IMR-90 (cell line): ENCODE measurements around the gene DYNAP. TPM values are rescaled to one million over a fixed set of nuclear protein-coding genes. Genes with fewer than 3 reads are reported as not detected.

Experiments
- ATAC-seq: fragments of 200-7000 bp; cut with Tn5 transposase; 2 replicates; pipeline ENCODE4 v1.9.1; 2020; ENCODE audit warnings: low read depth, mild to moderate bottlenecking, moderate library complexity
- BruUV-seq: library from RNA; stranded (reverse); fragments of 400-500 nt; replicated peaks from 2 replicates; lab custom pipeline; 2021; lab: Mats Ljungman, UMichigan
- CTCF ChIA-PET: fragments of 300-600 bp; formaldehyde crosslinking; extraction: SDS; loops from one replicate; lab custom pipeline; 2021; ENCODE audit warnings: antibody characterized with exemption; lab: Yijun Ruan, JAX
- POLR2A ChIA-PET: fragments of 300-600 bp; sonication (Branson Sonifier 250); formaldehyde crosslinking; loops from one replicate; lab custom pipeline; 2022; ENCODE audit warnings: antibody characterized with exemption; ENCODE audit not compliant: unreplicated experiment; lab: Charles Lee
- DNase-seq: peaks from one replicate; pipeline ENCODE4 v3.0.0; 2013
- H2AFZ ChIP-seq: replicated peaks from 2 replicates; pipeline ENCODE3; 2013; ENCODE audit warnings: low read length, mild to moderate bottlenecking; ENCODE audit not compliant: poor library complexity
- H2AK5ac ChIP-seq: 2 replicates; pipeline ENCODE4 v1.6.1; 2013; ENCODE audit warnings: low read depth, low read length, inconsistent platforms
- H2AK9ac ChIP-seq: replicated peaks from 2 replicates; pipeline ENCODE3; 2013; ENCODE audit warnings: mild to moderate bottlenecking, low read depth, low read length, moderate library complexity; ENCODE audit not compliant: poor library complexity
- H2BK120ac ChIP-seq: 2 replicates; pipeline ENCODE4 v1.6.1; 2013; ENCODE audit warnings: low read depth, low read length, inconsistent platforms
- H2BK15ac ChIP-seq: 3 replicates; pipeline ENCODE4 v1.6.1; 2013; ENCODE audit warnings: low read depth, low read length, inconsistent platforms
- H2BK20ac ChIP-seq: 2 replicates; pipeline ENCODE4 v1.6.1; 2013; ENCODE audit warnings: low read depth, mild to moderate bottlenecking, inconsistent platforms, low read length, moderate library complexity
- H2BK5ac ChIP-seq: 2 replicates; pipeline ENCODE4 v1.6.1; 2013; ENCODE audit warnings: mild to moderate bottlenecking, low read depth, low read length, inconsistent platforms; ENCODE audit not compliant: poor library complexity, severe bottlenecking
- H3K14ac ChIP-seq: replicated peaks from 2 replicates; pipeline ENCODE4 v1.6.1; 2013; ENCODE audit warnings: low read depth, low read length, inconsistent platforms
- H3K18ac ChIP-seq: 2 replicates; pipeline ENCODE4 v1.6.1; 2013; ENCODE audit warnings: low read depth, low read length, control low read depth
- H3K23ac ChIP-seq: 2 replicates; pipeline ENCODE4 v1.6.1; 2013; ENCODE audit warnings: low read depth, low read length, inconsistent platforms
- H3K27ac ChIP-seq: 2 replicates; pipeline ENCODE4 v1.5.1; 2013; ENCODE audit warnings: mild to moderate bottlenecking, control low read depth, low read length; ENCODE audit not compliant: insufficient read depth
- H3K27me3 ChIP-seq: 2 replicates; pipeline ENCODE4 v1.6.1; 2013; ENCODE audit warnings: low read length; ENCODE audit not compliant: control insufficient read depth, insufficient read depth
- H3K36me3 ChIP-seq: 2 replicates; pipeline ENCODE4 v1.6.1; 2013; ENCODE audit warnings: low read length, mixed read lengths; ENCODE audit not compliant: control insufficient read depth, insufficient read depth
- H3K4ac ChIP-seq: 2 replicates; pipeline ENCODE4 v1.6.1; 2013; ENCODE audit warnings: low read depth, low read length, inconsistent platforms
- H3K4me1 ChIP-seq: 2 replicates; pipeline ENCODE4 v1.6.1; 2013; ENCODE audit warnings: low read length, mixed read lengths; ENCODE audit not compliant: control insufficient read depth, insufficient read depth
- H3K4me2 ChIP-seq: 2 replicates; pipeline ENCODE4 v1.6.1; 2013; ENCODE audit warnings: low read depth, mild to moderate bottlenecking, control low read depth, low read length, moderate library complexity
- H3K4me3 ChIP-seq: 2 replicates; pipeline ENCODE4 v1.5.1; 2013; ENCODE audit warnings: low read depth, mild to moderate bottlenecking, control low read depth, low read length, moderate library complexity; ENCODE audit not compliant: insufficient read depth
- H3K56ac ChIP-seq: 2 replicates; pipeline ENCODE4 v1.6.1; 2013; ENCODE audit warnings: low read length, inconsistent platforms; ENCODE audit not compliant: insufficient read depth; ENCODE audit errors: extremely low read depth
- H3K79me1 ChIP-seq, 2 experiments: 2 replicates each; pipeline ENCODE4 v1.6.1; 2013; ENCODE audit warnings: low read length in 2 of 2, inconsistent platforms in 1 of 2, low read depth in 1 of 2
- H3K9ac ChIP-seq: 2 replicates; pipeline ENCODE4 v1.6.1; 2013; ENCODE audit warnings: low read depth, low read length, control low read depth
- H3K9me1 ChIP-seq: 2 replicates; pipeline ENCODE4 v1.6.1; 2013; ENCODE audit warnings: low read length, inconsistent platforms; ENCODE audit not compliant: insufficient read depth
- H3K9me3 ChIP-seq: 2 replicates; pipeline ENCODE4 v1.6.1; 2013; ENCODE audit warnings: low read length; ENCODE audit not compliant: control insufficient read depth, insufficient read depth
- H4K20me1 ChIP-seq: 2 replicates; pipeline ENCODE4 v1.6.1; 2013; ENCODE audit warnings: low read length, inconsistent platforms; ENCODE audit not compliant: insufficient read depth
- H4K5ac ChIP-seq: 2 replicates; pipeline ENCODE4 v1.6.1; 2013; ENCODE audit warnings: mild to moderate bottlenecking, low read depth, low read length, control low read depth
- H4K8ac ChIP-seq, 2 experiments: 2 replicates each; pipeline ENCODE4 v1.6.1; 2013; ENCODE audit warnings: low read depth in 2 of 2, low read length in 2 of 2, control low read depth in 1 of 2, inconsistent platforms in 1 of 2
- H4K91ac ChIP-seq: 2 replicates; pipeline ENCODE4 v1.6.1; 2013; ENCODE audit warnings: low read depth, low read length, inconsistent platforms; ENCODE audit not compliant: insufficient read depth
- BHLHE40 ChIP-seq: fragments of 150-350 bp; IDR thresholded peaks from 2 replicates; pipeline ENCODE4 v1.6.1; 2016; ENCODE audit warnings: mild to moderate bottlenecking, low read depth, low read length
- CEBPB ChIP-seq: IDR thresholded peaks from 2 replicates; pipeline ENCODE4 v1.6.1; 2012; ENCODE audit warnings: low read depth, low read length, improper control_type of control experiment
- CHD1 ChIP-seq: IDR thresholded peaks from 2 replicates; pipeline ENCODE4 v1.6.1; 2012; ENCODE audit warnings: low read depth, low read length, improper control_type of control experiment
- ELK1 ChIP-seq: fragments of 150-350 bp; IDR thresholded peaks from 2 replicates; pipeline ENCODE4 v1.6.1; 2016; ENCODE audit warnings: low read depth, mild to moderate bottlenecking, low read length, moderate library complexity, borderline replicate concordance
- FOS ChIP-seq: fragments of 150-350 bp; IDR thresholded peaks from 2 replicates; pipeline ENCODE4 v1.6.1; 2016; ENCODE audit warnings: low read depth, low read length
- MAFK ChIP-seq: IDR thresholded peaks from 2 replicates; pipeline ENCODE4 v1.6.1; 2012; ENCODE audit warnings: low read depth, low read length, improper control_type of control experiment
- MAZ ChIP-seq: IDR thresholded peaks from 2 replicates; pipeline ENCODE4 v1.6.1; 2012; ENCODE audit warnings: low read depth, mild to moderate bottlenecking, low read length, improper control_type of control experiment, moderate library complexity, borderline replicate concordance
- MXI1 ChIP-seq: IDR thresholded peaks from 2 replicates; pipeline ENCODE4 v1.6.1; 2012; ENCODE audit warnings: low read depth, mild to moderate bottlenecking, low read length, moderate library complexity, borderline replicate concordance
- NFE2L2 ChIP-seq: fragments of 150-350 bp; IDR thresholded peaks from 2 replicates; pipeline ENCODE4 v1.6.1; 2016; ENCODE audit warnings: low read depth, mild to moderate bottlenecking, low read length
- POLR2A ChIP-seq: IDR thresholded peaks from 2 replicates; pipeline ENCODE4 v1.6.1; 2012; ENCODE audit warnings: mild to moderate bottlenecking, low read depth, low read length
- RAD21 ChIP-seq: IDR thresholded peaks from 2 replicates; pipeline ENCODE4 v1.6.1; 2012; ENCODE audit warnings: low read length, improper control_type of control experiment
- RCOR1 ChIP-seq: IDR thresholded peaks from 2 replicates; pipeline ENCODE4 v1.6.1; 2012; ENCODE audit warnings: mild to moderate bottlenecking, low read length, improper control_type of control experiment; ENCODE audit not compliant: insufficient replicate concordance
- RFX5 ChIP-seq: IDR thresholded peaks from 2 replicates; pipeline ENCODE4 v1.8.0; 2012; ENCODE audit warnings: low read depth, mild to moderate bottlenecking, low read length, moderate library complexity
- SMC3 ChIP-seq: fragments of 150-350 bp; IDR thresholded peaks from 2 replicates; pipeline ENCODE4 v1.6.1; 2016; ENCODE audit warnings: low read depth, mild to moderate bottlenecking, antibody characterized with exemption, low read length, moderate library complexity
- WGBS, 2 experiments: methylation state at CpG; one replicate each; pipeline versions ENCODE4 v1.1.5 to v1.1.7; 2013; ENCODE audit warnings: missing lambda C conversion rate in 2 of 2; ENCODE audit not compliant: insufficient read length in 1 of 2; ENCODE audit errors: extremely low coverage in 2 of 2; 5-methylcytosine and 5-hydroxymethylcytosine counted together
- dilution Hi-C: fragments of 300-500 bp; cut with HindIII; formaldehyde crosslinking; loops from one replicate; pipeline ENCODE4 v1.14.3; 2018; ENCODE audit warnings: low sequenced_read_pairs; ENCODE audit not compliant: unreplicated experiment
- in situ Hi-C: fragments of 300-500 bp; cut with MboI; formaldehyde crosslinking; loops from 3 replicates; pipeline ENCODE4 v1.14.3; 2019; ENCODE audit warnings: low sequenced_read_pairs, inconsistent platforms, mixed read lengths
- intact Hi-C: fragments of 100-400 bp; cut with micrococcal nuclease; formaldehyde crosslinking; loops from 2 replicates; pipeline ENCODE4 v1.10.0; 2022
- polyA plus RNA-seq, 3 experiments: library from polyadenylated mRNA; depleted of rRNA; stranded (reverse); fragments of >200 nt; gene quantifications; 2 replicates each; pipeline ENCODE4 v1.2.3, GENCODE V29; 2012; ENCODE audit warnings: low replicate concordance in 1 of 3
- total RNA-seq: library from RNA; depleted of rRNA; stranded (reverse); fragments of >200 nt; gene quantifications from 2 replicates; pipeline ENCODE4 v1.2.3, GENCODE V29; 2012
- TF ChIP-seq, protein P1 (sequence below): conservative IDR thresholded peaks from 2 replicates; pipeline ENCODE4 v1.5.1; 2012; ENCODE audit warnings: mild to moderate bottlenecking, low read depth, low read length, improper control_type of control experiment
- TF ChIP-seq, protein P2 (sequence below): fragments of 150-350 bp; IDR thresholded peaks from 2 replicates; pipeline ENCODE4 v1.6.1; 2017; ENCODE audit warnings: mild to moderate bottlenecking, antibody characterized with exemption, low read length, low read depth

Gene DYNAP
- total and polyA plus RNA-seq, 2 of the 4 experiments (the other 2 are of a cell fraction) = not detected

DNA sequence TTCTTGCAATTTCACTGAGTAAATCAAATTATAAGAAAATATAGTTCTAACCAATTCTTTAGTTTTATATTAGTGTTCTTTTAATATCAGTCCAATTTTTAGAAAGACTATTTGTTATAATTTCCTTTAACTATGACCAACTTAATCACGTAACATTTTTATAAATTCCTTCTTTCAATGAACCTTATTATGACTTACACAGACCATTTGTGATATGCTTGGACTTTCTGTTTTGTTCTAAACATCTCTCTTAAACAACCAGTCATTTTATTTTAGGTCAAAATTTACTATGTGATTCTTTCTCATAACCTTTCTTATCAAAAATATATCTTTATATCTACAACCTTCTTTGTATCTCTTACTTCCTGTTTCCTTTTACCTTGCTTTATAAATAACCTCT lies 39.5 kb upstream of the DYNAP start:
- H4K8ac ChIP-seq = no peak overlapping the region

More for the DNA sequence above, 39.5 kb upstream of the DYNAP start:
- Histone ChIP-seq H3K27ac (no peak overlapping the region), H3K9ac (no peak overlapping the region), H2BK20ac (no peak overlapping the region), H3K14ac (no peak overlapping the region), H4K5ac (no peak overlapping the region), H3K9me1 (no peaks in the 10 kb centered on the region), H2AK5ac (no peak overlapping the region), H2AFZ (no peak overlapping the region), H2AK9ac (no peak overlapping the region), H3K4ac (no peak overlapping the region), H3K27me3 (no peaks in the 10 kb centered on the region), H4K20me1 (no peaks in the 10 kb centered on the region), H4K91ac (no peak overlapping the region), H3K4me3 (no peak overlapping the region), H3K4me2 (no peak overlapping the region), H3K36me3 (no peaks in the 10 kb centered on the region), H3K9me3 (no peaks in the 10 kb centered on the region), H2BK5ac (no peak overlapping the region), H3K23ac (no peak overlapping the region), H3K18ac (no peak overlapping the region), H3K4me1 (no peaks in the 10 kb centered on the region), H3K79me1 (no peaks in the 10 kb centered on the region), H2BK15ac (no peak overlapping the region), H2BK120ac (no peak overlapping the region), H3K56ac (no peak overlapping the region)
- in situ Hi-C loops = loop anchor here (25.0 kb wide), 1 partner anchor 436 kb away; no protein-coding TSS in a partner anchor
- ChIA-PET POLR2A (no interaction called here), CTCF (interaction anchor here (0.6 kb wide), 1 partner anchor 7 kb away, joined by 4 read pairs; no protein-coding TSS in a partner anchor)
- 100% methylated on average over 1 of the region's 1 CpG; no CpG with 5 or more reads in 1 of the 2 experiments for WGBS, 2 experiments
- BruUV-seq = no TSS peak
- dilution Hi-C loops = no loop called here
- intact Hi-C loops = no loop called here
- ATAC-seq = no peak
- DNase-seq = no peak
- TF ChIP-seq CHD1 (no peak), CEBPB (no peak), MAFK (no peak), SMC3 (no peak), RFX5 (no peak), RAD21 (no peak), RCOR1 (no peak), MAZ (no peak), POLR2A (no peak), FOS (no peak), MXI1 (no peak), NFE2L2 (no peak), ELK1 (no peak), BHLHE40 (no peak)
- TF ChIP-seq, protein P1, sequence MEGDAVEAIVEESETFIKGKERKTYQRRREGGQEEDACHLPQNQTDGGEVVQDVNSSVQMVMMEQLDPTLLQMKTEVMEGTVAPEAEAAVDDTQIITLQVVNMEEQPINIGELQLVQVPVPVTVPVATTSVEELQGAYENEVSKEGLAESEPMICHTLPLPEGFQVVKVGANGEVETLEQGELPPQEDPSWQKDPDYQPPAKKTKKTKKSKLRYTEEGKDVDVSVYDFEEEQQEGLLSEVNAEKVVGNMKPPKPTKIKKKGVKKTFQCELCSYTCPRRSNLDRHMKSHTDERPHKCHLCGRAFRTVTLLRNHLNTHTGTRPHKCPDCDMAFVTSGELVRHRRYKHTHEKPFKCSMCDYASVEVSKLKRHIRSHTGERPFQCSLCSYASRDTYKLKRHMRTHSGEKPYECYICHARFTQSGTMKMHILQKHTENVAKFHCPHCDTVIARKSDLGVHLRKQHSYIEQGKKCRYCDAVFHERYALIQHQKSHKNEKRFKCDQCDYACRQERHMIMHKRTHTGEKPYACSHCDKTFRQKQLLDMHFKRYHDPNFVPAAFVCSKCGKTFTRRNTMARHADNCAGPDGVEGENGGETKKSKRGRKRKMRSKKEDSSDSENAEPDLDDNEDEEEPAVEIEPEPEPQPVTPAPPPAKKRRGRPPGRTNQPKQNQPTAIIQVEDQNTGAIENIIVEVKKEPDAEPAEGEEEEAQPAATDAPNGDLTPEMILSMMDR = no peak
- TF ChIP-seq, protein P2, sequence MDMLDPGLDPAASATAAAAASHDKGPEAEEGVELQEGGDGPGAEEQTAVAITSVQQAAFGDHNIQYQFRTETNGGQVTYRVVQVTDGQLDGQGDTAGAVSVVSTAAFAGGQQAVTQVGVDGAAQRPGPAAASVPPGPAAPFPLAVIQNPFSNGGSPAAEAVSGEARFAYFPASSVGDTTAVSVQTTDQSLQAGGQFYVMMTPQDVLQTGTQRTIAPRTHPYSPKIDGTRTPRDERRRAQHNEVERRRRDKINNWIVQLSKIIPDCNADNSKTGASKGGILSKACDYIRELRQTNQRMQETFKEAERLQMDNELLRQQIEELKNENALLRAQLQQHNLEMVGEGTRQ = no peak
